Measurements from ENCODE around the gene NFKBIB. TPM values are rescaled to one million over a fixed set of nuclear protein-coding genes. Genes with fewer than 3 reads are reported as not detected.
A peak's percentile ranks its signal among the peaks of the same experiment; 100 is the strongest.

The NFKBIB gene
- total and polyA plus RNA-seq, 2 of the 13 experiments (the other 11 are each of a cell fraction or from before 2014, with no cell fraction given), result 8.6 to 14.9 TPM

GRCh38 chr19:38851622-38852230 lies 48.0 kb upstream of the NFKBIB start (continued):
- TF ChIP-seq, protein P1, sequence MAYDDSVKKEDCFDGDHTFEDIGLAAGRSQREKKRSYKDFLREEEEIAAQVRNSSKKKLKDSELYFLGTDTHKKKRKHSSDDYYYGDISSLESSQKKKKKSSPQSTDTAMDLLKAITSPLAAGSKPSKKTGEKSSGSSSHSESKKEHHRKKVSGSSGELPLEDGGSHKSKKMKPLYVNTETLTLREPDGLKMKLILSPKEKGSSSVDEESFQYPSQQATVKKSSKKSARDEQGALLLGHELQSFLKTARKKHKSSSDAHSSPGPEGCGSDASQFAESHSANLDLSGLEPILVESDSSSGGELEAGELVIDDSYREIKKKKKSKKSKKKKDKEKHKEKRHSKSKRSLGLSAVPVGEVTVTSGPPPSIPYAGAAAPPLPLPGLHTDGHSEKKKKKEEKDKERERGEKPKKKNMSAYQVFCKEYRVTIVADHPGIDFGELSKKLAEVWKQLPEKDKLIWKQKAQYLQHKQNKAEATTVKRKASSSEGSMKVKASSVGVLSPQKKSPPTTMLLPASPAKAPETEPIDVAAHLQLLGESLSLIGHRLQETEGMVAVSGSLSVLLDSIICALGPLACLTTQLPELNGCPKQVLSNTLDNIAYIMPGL (CRISPR knock-in tag; IDR thresholded peaks at IDR 0.05; ENCODE audit: borderline replicate concordance in 1 of 2, low read depth in 1 of 2), result peak; percentile 24 to 64; a peak in 2 of 4 replicates
- no peak for TF ChIP-seq XBP1 (CRISPR knock-in tag; IDR thresholded peaks at IDR 0.05)
- TF ChIP-seq ISX (CRISPR knock-in tag; conservative IDR thresholded peaks at IDR 0.05), result no peak
- TF ChIP-seq ZNF629 (CRISPR knock-in tag; conservative IDR thresholded peaks at IDR 0.05), result no peak
- TF ChIP-seq KAT8 (CRISPR knock-in tag; IDR thresholded peaks at IDR 0.05), result peak; percentile 34; the same call in 1 of the 2 replicates
- peak; percentile 46 for TF ChIP-seq RBM39 (IDR thresholded peaks at IDR 0.05; ENCODE audit: low read depth, low read length, poor library complexity, severe bottlenecking)
- TF ChIP-seq, protein P2, sequence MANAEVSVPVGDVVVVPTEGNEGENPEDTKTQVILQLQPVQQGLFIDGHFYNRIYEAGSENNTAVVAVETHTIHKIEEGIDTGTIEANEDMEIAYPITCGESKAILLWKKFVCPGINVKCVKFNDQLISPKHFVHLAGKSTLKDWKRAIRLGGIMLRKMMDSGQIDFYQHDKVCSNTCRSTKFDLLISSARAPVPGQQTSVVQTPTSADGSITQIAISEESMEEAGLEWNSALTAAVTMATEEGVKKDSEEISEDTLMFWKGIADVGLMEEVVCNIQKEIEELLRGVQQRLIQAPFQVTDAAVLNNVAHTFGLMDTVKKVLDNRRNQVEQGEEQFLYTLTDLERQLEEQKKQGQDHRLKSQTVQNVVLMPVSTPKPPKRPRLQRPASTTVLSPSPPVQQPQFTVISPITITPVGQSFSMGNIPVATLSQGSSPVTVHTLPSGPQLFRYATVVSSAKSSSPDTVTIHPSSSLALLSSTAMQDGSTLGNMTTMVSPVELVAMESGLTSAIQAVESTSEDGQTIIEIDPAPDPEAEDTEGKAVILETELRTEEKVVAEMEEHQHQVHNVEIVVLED (CRISPR knock-in tag; IDR thresholded peaks at IDR 0.05; ENCODE audit: borderline replicate concordance), result peak; percentile 74
- no peak for TF ChIP-seq IKZF1 (IDR thresholded peaks at IDR 0.05)
- no peak for TF ChIP-seq ZNF557 (CRISPR knock-in tag; IDR thresholded peaks at IDR 0.05)
- TF ChIP-seq KLF11 (CRISPR knock-in tag; IDR thresholded peaks at IDR 0.05), result no peak
- peak; percentile 90 for TF ChIP-seq SP5 (CRISPR knock-in tag; IDR thresholded peaks at IDR 0.05; ENCODE audit: borderline replicate concordance, low read depth)
- no peak for TF ChIP-seq ZNF263 (CRISPR knock-in tag; IDR thresholded peaks at IDR 0.05)
- peak; percentile 79; the same call in 1 of the 2 replicates for TF ChIP-seq ZFP36L1 (CRISPR knock-in tag; IDR thresholded peaks at IDR 0.05)
- no peak for TF ChIP-seq CAMTA2 (CRISPR knock-in tag; IDR thresholded peaks at IDR 0.05; ENCODE audit: borderline replicate concordance)
- peak; percentile 98 for TF ChIP-seq MYC (CRISPR knock-in tag; IDR thresholded peaks at IDR 0.05; ENCODE audit: borderline replicate concordance)
- no peak for TF ChIP-seq WIZ (CRISPR knock-in tag; IDR thresholded peaks at IDR 0.05)
- TF ChIP-seq, protein P3, sequence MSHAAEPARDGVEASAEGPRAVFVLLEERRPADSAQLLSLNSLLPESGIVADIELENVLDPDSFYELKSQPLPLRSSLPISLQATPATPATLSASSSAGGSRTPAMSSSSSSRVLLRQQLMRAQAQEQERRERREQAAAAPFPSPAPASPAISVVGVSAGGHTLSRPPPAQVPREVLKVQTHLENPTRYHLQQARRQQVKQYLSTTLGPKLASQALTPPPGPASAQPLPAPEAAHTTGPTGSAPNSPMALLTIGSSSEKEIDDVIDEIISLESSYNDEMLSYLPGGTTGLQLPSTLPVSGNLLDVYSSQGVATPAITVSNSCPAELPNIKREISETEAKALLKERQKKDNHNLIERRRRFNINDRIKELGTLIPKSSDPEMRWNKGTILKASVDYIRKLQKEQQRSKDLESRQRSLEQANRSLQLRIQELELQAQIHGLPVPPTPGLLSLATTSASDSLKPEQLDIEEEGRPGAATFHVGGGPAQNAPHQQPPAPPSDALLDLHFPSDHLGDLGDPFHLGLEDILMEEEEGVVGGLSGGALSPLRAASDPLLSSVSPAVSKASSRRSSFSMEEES (CRISPR knock-in tag; IDR thresholded peaks at IDR 0.05), result peak; percentile 89
- peak; percentile 50; the same call in 1 of the 2 replicates for TF ChIP-seq NFYC (CRISPR knock-in tag; IDR thresholded peaks at IDR 0.05)
- TF ChIP-seq ELF3 (CRISPR knock-in tag; IDR thresholded peaks at IDR 0.05), result peak; percentile 78
- TF ChIP-seq PATZ1 (CRISPR knock-in tag; IDR thresholded peaks at IDR 0.05), result peak; percentile 77
- TF ChIP-seq ERF (CRISPR knock-in tag; IDR thresholded peaks at IDR 0.05), result peak; percentile 78; the same call in 1 of the 2 replicates
- TF ChIP-seq CEBPB (IDR thresholded peaks at IDR 0.05; ENCODE audit: borderline replicate concordance, low read depth, low read length), result no peak
- no peak for TF ChIP-seq ZNF367 (CRISPR knock-in tag; IDR thresholded peaks at IDR 0.05; ENCODE audit: borderline replicate concordance)
- TF ChIP-seq THAP11 (CRISPR knock-in tag; IDR thresholded peaks at IDR 0.05), result peak; percentile 83; the same call in 1 of the 2 replicates
- no peak for TF ChIP-seq ZNF652 (CRISPR knock-in tag; IDR thresholded peaks at IDR 0.05; ENCODE audit: borderline replicate concordance, low read depth)
- no peak for TF ChIP-seq HDAC6 (IDR thresholded peaks at IDR 0.05; ENCODE audit: low read depth, low read length)
